ENCODE results near the gene TUBB8.
"Not testable (repeated sequence)": the region's sequence is repeated elsewhere in the genome, so short reads cannot be mapped to it uniquely, and the experiment has no call there.

The TUBB8 gene

DNA sequence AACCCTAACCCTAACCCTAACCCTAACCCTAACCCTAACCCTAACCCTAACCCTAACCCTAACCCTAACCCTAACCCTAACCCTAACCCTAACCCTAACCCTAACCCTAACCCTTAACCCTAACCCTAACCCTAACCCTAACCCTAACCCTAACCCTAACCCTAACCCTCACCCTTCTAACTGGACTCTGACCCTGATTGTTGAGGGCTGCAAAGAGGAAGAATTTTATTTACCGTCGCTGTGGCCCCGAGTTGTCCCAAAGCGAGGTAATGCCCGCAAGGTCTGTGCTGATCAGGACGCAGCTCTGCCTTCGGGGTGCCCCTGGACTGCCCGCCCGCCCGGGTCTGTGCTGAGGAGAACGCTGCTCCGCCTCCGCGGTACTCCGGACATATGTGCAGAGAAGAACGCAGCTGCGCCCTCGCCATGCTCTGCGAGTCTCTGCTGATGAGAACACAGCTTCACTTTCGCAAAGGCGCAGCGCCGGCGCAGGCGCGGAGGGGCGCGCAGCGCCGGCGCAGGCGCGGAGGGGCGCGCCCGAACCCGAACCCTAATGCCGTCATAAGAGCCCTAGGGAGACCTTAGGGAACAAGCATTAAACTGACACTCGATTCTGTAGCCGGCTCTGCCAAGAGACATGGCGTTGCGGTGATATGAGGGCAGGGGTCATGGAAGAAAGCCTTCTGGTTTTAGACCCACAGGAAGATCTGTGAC lies 38.7 kb downstream of the TUBB8 start:
- DNase-seq (ENCODE audit: low read depth); H3K4me3 ChIP-seq (ENCODE audit: low read length): not testable (repeated sequence)
